ENCODE measurements around the gene GRIN2A.

GRIN2A gene

DNA sequence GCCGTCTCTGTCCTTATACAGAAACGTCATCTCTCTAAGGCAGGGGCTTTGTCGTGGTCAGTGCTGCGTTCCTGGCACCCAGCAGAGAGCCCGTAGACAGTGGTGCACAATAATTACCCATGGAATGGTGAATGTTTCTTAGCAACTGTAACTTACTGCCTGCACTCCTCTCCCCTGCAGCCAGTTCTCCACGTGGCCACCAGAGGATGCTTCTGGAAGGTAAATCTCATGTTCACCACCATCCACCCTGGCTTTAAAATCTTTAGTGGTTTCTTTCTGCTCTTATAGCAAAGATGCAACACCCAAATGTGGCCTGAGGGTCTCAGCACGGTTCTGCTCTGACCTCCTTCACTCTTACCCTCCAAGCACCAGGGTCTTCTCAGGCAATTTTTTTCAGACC is 150.8 kb downstream of the GRIN2A start:
- DNase-seq (ENCODE audit: extremely low read depth, low read depth), result no peak
- TF ChIP-seq, protein P1, sequence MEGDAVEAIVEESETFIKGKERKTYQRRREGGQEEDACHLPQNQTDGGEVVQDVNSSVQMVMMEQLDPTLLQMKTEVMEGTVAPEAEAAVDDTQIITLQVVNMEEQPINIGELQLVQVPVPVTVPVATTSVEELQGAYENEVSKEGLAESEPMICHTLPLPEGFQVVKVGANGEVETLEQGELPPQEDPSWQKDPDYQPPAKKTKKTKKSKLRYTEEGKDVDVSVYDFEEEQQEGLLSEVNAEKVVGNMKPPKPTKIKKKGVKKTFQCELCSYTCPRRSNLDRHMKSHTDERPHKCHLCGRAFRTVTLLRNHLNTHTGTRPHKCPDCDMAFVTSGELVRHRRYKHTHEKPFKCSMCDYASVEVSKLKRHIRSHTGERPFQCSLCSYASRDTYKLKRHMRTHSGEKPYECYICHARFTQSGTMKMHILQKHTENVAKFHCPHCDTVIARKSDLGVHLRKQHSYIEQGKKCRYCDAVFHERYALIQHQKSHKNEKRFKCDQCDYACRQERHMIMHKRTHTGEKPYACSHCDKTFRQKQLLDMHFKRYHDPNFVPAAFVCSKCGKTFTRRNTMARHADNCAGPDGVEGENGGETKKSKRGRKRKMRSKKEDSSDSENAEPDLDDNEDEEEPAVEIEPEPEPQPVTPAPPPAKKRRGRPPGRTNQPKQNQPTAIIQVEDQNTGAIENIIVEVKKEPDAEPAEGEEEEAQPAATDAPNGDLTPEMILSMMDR (IDR thresholded peaks at IDR 0.05; ENCODE audit: low read depth, low read length, missing control alignments), result peak; percentile 3
- H3K4me3 ChIP-seq (replicated peaks; ENCODE audit: low read depth, low read length), result no peak overlapping the region

DNA sequence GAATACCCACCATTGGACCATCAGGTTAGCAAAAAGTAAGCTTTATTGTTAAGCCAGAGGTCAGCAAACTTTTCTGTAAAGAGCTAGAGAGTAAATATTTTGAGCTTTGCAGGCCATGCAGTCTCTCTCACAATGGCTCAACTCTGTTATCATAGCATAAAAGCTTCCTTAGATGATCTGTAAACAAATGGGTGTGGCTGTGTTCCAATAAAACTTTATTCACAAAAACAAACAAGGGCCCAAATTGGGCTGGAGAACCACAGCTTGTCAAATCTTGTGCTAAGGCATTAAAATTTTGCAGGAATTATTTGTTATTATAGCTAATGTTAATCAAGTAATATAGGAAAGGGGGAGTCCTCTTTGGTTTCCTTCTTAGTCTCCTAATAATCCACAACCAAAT is 153.6 kb downstream of the GRIN2A start:
- TF ChIP-seq, protein P1 (IDR thresholded peaks at IDR 0.05; ENCODE audit: low read depth, low read length, missing control alignments), result no peak
- H3K4me3 ChIP-seq (replicated peaks; ENCODE audit: low read depth, low read length), result no peak overlapping the region
- DNase-seq (ENCODE audit: extremely low read depth, low read depth), result no peak

DNA sequence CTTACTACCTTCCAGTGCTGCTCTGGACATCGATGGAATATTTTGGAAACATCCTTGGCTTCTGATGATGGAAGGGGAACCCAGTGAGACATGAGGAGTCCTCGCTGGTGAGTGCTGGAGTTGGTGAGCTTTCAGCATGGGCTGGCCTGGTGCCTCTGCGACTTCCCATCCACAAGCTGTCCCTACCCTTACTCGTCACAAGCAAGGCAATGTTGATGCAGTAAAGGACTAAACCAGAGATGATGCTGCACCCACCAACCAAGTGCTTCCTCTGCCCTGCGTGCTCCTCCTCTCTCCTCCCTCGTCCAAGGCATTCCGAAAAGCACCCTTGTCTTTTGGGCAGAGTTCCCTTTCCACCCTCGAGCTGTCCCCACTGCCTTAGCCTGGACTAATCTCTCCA is 154.7 kb downstream of the GRIN2A start:
- no peak for DNase-seq (ENCODE audit: extremely low read depth, low read depth)
- TF ChIP-seq, protein P1 (IDR thresholded peaks at IDR 0.05; ENCODE audit: low read depth, low read length, missing control alignments), result no peak
- no peak overlapping the region for H3K4me3 ChIP-seq (replicated peaks; ENCODE audit: low read depth, low read length)

DNA sequence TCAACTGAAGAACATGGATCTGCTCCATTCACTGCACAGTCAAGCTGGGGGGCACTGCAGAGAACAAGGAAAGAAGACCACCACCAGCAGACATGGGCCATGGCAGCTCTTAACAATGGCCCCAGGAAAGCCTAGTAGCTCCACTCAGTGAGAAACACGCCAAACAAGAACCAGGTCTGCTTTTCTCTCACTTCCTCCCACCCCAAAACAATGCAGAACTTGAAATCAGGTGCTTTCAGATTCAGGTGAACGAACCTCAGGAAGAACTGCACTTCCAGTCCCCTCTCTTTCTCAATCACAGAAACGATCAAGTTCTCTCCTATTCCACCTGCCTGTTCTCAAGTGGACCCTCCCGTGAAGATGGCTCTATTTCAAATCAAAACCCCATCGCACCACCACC is 155.6 kb downstream of the GRIN2A start:
- TF ChIP-seq, protein P1 (IDR thresholded peaks at IDR 0.05; ENCODE audit: low read depth, low read length, missing control alignments), result no peak
- no peak for DNase-seq (ENCODE audit: extremely low read depth, low read depth)
- H3K4me3 ChIP-seq (replicated peaks; ENCODE audit: low read depth, low read length), result no peak overlapping the region

DNA sequence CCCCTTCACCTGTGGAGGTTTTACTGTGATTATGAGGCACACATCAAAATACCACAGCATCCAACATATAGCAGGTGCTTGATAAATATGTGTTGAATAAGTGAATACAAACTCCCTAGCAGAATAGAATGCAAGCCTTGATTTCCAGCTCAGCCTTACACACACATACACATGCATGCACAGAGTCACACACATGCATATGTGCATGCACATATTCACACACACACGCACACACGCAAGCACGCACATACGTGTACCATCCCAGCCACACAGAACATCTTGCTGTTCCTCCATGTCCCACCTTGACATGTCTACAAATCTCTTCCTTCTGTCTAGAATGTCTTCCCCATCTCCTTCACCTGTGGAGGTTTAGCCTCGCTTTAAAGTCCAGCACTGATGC is 160.1 kb downstream of the GRIN2A start:
- DNase-seq (ENCODE audit: extremely low read depth, low read depth), result no peak
- TF ChIP-seq, protein P1 (IDR thresholded peaks at IDR 0.05; ENCODE audit: low read depth, low read length, missing control alignments), result no peak
- H3K4me3 ChIP-seq (replicated peaks; ENCODE audit: low read depth, low read length), result no peak overlapping the region

DNA sequence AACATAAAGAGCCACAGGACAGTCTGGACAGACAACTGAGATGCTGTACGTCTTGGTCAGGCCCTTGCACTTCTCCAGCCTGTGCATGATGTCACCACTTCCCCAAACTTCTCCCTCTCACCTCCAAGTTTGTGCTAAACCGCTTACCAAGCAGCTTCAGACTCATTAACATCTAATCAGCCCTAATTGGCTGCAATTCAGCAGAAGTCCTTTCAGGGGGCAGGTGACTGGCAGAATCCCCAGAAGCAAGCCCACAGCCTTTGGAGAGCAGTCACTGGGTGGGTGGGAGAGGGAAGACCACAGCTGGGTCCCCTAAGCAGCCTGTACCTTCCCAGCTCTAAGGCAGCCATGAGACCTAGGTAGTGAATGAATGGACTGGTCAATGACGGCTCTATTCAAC is 161.4 kb downstream of the GRIN2A start:
- no peak overlapping the region for H3K4me3 ChIP-seq (replicated peaks; ENCODE audit: low read depth, low read length)
- DNase-seq (ENCODE audit: extremely low read depth, low read depth), result no peak
- TF ChIP-seq, protein P1 (IDR thresholded peaks at IDR 0.05; ENCODE audit: low read depth, low read length, missing control alignments), result no peak

DNA sequence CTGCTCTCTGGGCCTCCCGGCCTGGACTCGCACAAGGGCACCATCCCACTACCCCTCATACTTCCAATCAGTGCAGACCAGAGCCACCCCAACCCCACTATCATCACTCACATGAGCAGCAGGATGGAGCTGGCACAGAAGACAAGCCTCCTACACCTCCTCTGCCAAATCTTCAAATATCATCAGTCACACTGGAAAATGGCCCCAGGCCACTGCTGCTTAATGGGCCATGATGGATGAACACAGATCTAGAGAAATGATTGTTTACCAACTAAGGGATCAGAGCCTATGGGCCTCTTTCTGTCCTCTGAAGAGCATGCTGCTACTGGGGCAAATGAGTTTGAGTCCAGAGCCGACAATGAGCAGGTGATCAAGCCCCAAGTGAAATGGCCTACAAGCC is 165.5 kb downstream of the GRIN2A start:
- DNase-seq (ENCODE audit: extremely low read depth, low read depth), result no peak
- TF ChIP-seq, protein P1 (IDR thresholded peaks at IDR 0.05; ENCODE audit: low read depth, low read length, missing control alignments), result no peak
- no peak overlapping the region for H3K4me3 ChIP-seq (replicated peaks; ENCODE audit: low read depth, low read length)
